ENCODE results near the gene STOX2. TPM values are rescaled to one million over a fixed set of nuclear protein-coding genes. Genes with fewer than 3 reads are reported as not detected.
A peak's percentile ranks its signal among the peaks of the same experiment; 100 is the strongest.

STOX2 gene
- total RNA-seq, 1 donor from 2014 or later, result 9.4 TPM

DNA sequence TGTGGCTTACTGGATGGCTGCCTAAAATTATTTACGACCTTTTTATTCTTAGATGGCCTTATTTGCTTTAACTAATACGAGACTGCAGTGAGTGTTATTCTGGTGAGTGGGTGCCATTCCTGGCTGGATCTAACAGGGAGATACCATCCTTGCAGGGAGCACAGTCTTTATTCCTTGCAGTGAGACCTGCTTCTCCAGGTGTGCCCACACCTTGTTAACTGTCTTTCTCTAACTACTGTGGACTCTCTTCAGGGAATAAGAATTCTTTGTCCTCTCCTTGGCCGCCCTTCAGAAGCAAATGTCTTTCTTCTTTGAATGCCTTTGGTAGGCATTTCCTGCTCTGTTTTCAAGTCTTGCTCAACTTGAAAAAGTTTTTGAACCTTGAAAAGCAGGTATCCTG lies 34.1 kb upstream of the STOX2 start:
- Histone ChIP-seq H3K9me3 (ENCODE audit: control insufficient read depth in 3 of 3, low read length in 3 of 3) (no peaks in the 10 kb centered on the region), H3K9ac (ENCODE audit: low read depth in 1 of 3, low read length in 3 of 3) (no peak overlapping the region), H3K27me3 (ENCODE audit: control insufficient read depth in 3 of 3, insufficient read depth in 3 of 3, low read length in 3 of 3) (no peaks in the 10 kb centered on the region), H3K4me3 (ENCODE audit: low read length in 3 of 3) (no peak overlapping the region), H3K4me1 (ENCODE audit: control insufficient read depth in 3 of 3, insufficient read depth in 3 of 3, low read length in 3 of 3) (peaks cover 0 to 3% (median 0%) of the 10 kb centered on the region in 3 donors), H3K36me3 (ENCODE audit: control insufficient read depth in 3 of 3, insufficient read depth in 3 of 3, low read length in 3 of 3) (no peaks in the 10 kb centered on the region), H3K27ac (ENCODE audit: low read depth, low read length) (no peak overlapping the region)

DNA sequence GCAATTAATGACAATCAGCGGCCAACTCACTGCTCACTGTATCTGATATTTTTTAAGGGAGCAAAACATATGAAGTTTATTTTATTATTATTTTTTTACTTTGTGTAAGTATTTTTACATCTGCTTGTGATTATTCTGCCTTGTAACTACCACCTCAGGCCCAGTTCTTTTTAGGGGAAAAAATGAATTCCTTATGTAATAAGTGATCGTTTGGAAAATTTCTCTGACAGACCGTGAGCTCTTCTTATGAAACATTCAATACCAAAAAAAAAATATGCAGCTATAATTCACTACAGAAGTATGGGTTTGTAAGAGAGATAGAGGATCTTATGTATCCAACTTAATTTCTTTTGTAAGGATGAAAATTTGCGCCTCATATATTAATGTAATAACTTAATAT lies 33.5 kb upstream of the STOX2 start:
- H3K9ac ChIP-seq (ENCODE audit: low read depth in 1 of 3, low read length in 3 of 3), result no peak overlapping the region
- H3K4me3 ChIP-seq (ENCODE audit: low read length in 3 of 3), result no peak overlapping the region
- peaks cover 0 to 5% (median 3%) of the 10 kb centered on the region in 3 donors for H3K4me1 ChIP-seq (ENCODE audit: control insufficient read depth in 3 of 3, insufficient read depth in 3 of 3, low read length in 3 of 3)
- H3K27me3 ChIP-seq (ENCODE audit: control insufficient read depth in 3 of 3, insufficient read depth in 3 of 3, low read length in 3 of 3), result no peaks in the 10 kb centered on the region
- no peak overlapping the region for H3K27ac ChIP-seq (ENCODE audit: low read depth, low read length)
- H3K36me3 ChIP-seq (ENCODE audit: control insufficient read depth in 3 of 3, insufficient read depth in 3 of 3, low read length in 3 of 3), result no peaks in the 10 kb centered on the region
- H3K9me3 ChIP-seq (ENCODE audit: control insufficient read depth in 3 of 3, low read length in 3 of 3), result no peaks in the 10 kb centered on the region

DNA sequence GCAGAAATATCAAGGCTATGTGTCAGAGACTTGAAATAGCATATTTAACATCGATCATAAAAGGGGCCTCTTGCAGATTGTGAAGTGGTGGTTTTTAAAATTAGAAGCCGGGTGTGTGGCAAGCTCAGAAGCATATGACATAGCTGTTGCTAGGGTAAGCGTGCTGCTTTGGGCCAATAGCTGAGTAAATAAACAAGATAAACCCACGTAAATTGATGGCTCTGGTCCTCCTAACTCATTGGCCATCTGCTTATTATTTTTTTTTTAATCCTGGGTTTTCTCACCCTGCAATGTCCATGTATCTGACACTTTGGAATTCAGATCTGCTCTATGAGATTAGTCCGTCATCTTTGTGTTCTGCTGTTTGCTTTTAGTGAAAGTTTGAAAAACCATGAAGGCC lies 32.6 kb upstream of the STOX2 start:
- no peak overlapping the region for H3K27ac ChIP-seq (ENCODE audit: low read depth, low read length)
- no peak overlapping the region for H3K4me3 ChIP-seq (ENCODE audit: low read length in 3 of 3)
- no peaks in the 10 kb centered on the region for H3K9me3 ChIP-seq (ENCODE audit: control insufficient read depth in 3 of 3, low read length in 3 of 3)
- no peak overlapping the region for H3K9ac ChIP-seq (ENCODE audit: low read depth in 1 of 3, low read length in 3 of 3)
- H3K36me3 ChIP-seq (ENCODE audit: control insufficient read depth in 3 of 3, insufficient read depth in 3 of 3, low read length in 3 of 3), result no peaks in the 10 kb centered on the region
- H3K27me3 ChIP-seq (ENCODE audit: control insufficient read depth in 3 of 3, insufficient read depth in 3 of 3, low read length in 3 of 3), result no peaks in the 10 kb centered on the region
- peaks cover 4 to 13% (median 5%) of the 10 kb centered on the region in 3 donors for H3K4me1 ChIP-seq (ENCODE audit: control insufficient read depth in 3 of 3, insufficient read depth in 3 of 3, low read length in 3 of 3)

DNA sequence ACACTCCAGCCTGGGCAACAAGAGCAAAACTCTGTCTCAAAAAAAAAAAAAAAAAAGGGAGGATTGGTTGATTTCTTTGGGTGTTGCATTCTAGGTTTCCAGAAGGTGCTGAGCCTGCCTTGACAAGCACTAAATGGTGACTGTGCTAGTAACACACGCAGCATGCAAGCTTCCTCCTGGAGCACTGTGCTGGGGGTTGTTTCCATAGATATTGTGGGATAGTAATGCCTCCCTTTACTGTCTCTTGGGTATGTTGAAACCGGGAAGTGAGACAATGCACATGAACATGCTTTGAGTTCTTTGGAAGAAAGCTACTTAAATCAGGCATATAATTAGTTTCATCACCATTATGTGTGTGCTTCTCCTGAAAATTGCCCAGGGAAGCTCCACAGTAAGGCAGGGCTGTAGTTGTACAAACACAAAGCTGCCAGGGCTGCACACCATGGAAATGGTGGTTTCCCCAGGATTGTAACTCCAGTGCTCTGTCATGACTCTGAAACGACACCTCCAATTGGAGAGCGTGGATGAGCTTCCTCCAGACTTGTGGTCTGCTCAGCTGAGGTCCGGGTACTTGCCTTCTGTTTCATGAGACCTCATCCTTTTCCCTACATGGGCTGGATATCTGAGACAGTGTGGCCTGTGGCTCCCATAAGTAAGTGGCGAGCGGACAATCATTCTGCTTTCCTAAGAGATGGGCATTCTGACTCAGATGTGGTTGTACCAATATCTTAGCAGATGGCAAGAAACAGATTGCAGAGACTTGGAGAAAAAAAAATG lies 31.5 kb upstream of the STOX2 start:
- no peak overlapping the region for H3K4me3 ChIP-seq (ENCODE audit: low read length in 3 of 3)
- H3K36me3 ChIP-seq (ENCODE audit: control insufficient read depth in 3 of 3, insufficient read depth in 3 of 3, low read length in 3 of 3), result no peaks in the 10 kb centered on the region
- peaks cover 3 to 13% (median 5%) of the 10 kb centered on the region in 3 donors for H3K4me1 ChIP-seq (ENCODE audit: control insufficient read depth in 3 of 3, insufficient read depth in 3 of 3, low read length in 3 of 3)
- no peak overlapping the region for H3K27ac ChIP-seq (ENCODE audit: low read depth, low read length)
- no peaks in the 10 kb centered on the region for H3K27me3 ChIP-seq (ENCODE audit: control insufficient read depth in 3 of 3, insufficient read depth in 3 of 3, low read length in 3 of 3)
- H3K9me3 ChIP-seq (ENCODE audit: control insufficient read depth in 3 of 3, low read length in 3 of 3), result no peaks in the 10 kb centered on the region
- H3K9ac ChIP-seq (ENCODE audit: low read depth in 1 of 3, low read length in 3 of 3), result no peak overlapping the region

DNA sequence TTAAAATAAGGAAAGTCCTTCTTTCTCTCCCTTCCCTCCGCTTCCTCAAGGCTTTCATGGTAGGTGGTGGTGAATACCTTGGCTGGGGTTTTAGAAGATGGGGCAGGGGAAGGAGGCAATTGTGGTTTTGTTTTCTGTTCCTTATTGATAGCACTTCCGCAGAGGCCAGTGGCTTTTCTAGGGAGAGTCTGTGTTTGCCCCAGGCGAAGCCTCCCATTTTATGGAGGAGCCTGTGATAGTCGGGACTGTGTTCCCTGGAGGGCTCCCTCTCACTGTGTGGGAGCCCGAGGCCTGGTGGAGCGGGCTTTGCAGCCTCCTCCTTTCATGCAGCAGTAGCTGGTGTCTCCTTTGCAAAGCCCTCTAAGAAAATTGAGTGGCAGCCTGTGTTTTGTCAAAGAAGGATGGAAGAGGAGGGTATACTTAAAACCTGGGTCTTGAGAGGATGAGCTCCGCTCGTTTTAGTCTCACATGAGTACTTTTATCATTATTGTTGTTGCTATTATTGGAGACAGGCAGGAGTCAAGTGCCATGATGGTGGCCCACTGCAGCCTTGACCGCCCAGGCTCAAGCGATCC lies 29.8 kb upstream of the STOX2 start:
- peaks cover 3 to 13% (median 5%) of the 10 kb centered on the region in 3 donors for H3K4me1 ChIP-seq (ENCODE audit: control insufficient read depth in 3 of 3, insufficient read depth in 3 of 3, low read length in 3 of 3)
- no peaks in the 10 kb centered on the region for H3K36me3 ChIP-seq (ENCODE audit: control insufficient read depth in 3 of 3, insufficient read depth in 3 of 3, low read length in 3 of 3)
- no peak overlapping the region for H3K9ac ChIP-seq (ENCODE audit: low read depth in 1 of 3, low read length in 3 of 3)
- no peaks in the 10 kb centered on the region for H3K27me3 ChIP-seq (ENCODE audit: control insufficient read depth in 3 of 3, insufficient read depth in 3 of 3, low read length in 3 of 3)
- no peak overlapping the region for H3K4me3 ChIP-seq (ENCODE audit: low read length in 3 of 3)
- no peaks in the 10 kb centered on the region for H3K9me3 ChIP-seq (ENCODE audit: control insufficient read depth in 3 of 3, low read length in 3 of 3)
- no peak overlapping the region for H3K27ac ChIP-seq (ENCODE audit: low read depth, low read length)

DNA sequence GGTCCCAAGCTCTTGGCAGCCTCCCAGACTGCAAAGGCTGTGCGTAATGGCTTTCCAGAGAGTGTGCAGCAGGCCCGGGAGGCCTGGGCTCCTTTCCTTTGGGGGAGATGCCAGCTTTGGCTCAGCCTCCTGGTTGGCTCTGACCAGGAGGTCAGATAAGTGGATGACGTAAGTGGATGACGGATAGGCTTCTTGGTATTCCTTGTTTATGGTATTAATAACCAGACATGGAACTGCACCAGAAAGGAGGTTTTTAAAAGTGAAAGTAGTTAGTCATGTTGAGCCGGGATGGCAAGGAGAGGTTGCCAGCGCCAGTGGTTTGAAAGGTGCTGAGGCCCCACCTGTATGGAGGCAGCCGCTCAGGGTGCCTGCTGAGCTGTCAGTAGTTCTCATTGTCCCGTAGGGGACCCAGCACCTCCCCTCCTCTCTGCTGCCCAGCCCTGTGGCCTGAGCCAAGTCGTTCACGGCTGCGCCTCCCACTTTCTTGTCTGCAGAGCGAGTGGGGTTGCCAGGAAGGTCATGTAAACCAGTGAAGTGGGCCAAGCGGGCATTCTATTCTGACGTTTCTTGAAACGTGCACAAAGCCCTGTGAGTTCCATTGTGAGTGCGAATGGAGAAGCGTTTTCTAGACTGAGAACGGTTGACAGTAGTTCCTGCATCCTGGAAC lies 28.7 kb upstream of the STOX2 start:
- no peaks in the 10 kb centered on the region for H3K27me3 ChIP-seq (ENCODE audit: control insufficient read depth in 3 of 3, insufficient read depth in 3 of 3, low read length in 3 of 3)
- H3K9ac ChIP-seq (ENCODE audit: low read depth in 1 of 3, low read length in 3 of 3), result peak overlapping the region; percentile 51 to 80 (median 79)
- no peaks in the 10 kb centered on the region for H3K9me3 ChIP-seq (ENCODE audit: control insufficient read depth in 3 of 3, low read length in 3 of 3)
- H3K27ac ChIP-seq (ENCODE audit: low read depth, low read length), result peak overlapping the region; percentile 33
- peaks cover 3 to 13% (median 5%) of the 10 kb centered on the region in 3 donors for H3K4me1 ChIP-seq (ENCODE audit: control insufficient read depth in 3 of 3, insufficient read depth in 3 of 3, low read length in 3 of 3)
- H3K4me3 ChIP-seq (ENCODE audit: low read length in 3 of 3), result peak overlapping the region; percentile 72 to 83 (median 81)
- no peaks in the 10 kb centered on the region for H3K36me3 ChIP-seq (ENCODE audit: control insufficient read depth in 3 of 3, insufficient read depth in 3 of 3, low read length in 3 of 3)

DNA sequence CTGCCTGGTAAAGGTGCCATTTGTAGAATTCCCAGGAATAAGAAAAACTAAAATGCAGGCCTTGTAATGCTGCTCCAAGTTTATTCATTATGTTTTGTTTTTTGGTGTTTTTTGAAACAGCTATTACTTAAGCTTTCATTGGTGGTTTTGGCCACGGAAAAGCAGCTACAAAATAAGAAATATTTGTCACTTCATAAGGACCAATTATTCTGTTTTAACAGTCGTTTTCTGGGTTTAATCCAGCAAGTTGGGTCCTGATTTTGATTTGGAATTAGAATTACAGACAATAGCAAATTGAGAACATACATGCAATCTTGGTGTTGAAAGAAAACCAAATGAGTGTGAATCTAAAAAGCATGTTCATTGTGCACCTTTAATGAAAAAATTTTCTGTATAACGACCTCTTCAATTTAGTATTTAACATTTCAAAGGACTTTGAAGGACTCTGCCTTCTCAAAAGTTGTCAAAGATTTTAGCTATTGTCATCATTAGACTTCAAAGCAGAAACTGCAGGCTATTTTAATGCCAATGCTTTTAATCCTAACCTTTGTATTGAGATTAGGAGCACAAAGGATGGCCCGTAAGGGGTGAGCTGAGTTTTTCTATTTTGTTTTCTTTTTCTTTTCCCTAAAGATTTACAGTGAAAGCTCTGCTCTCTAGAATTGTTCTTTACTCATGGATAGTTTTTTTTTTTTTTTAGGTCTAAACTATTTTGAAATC lies 26.7 kb upstream of the STOX2 start:
- peaks cover 3 to 13% (median 5%) of the 10 kb centered on the region in 3 donors for H3K4me1 ChIP-seq (ENCODE audit: control insufficient read depth in 3 of 3, insufficient read depth in 3 of 3, low read length in 3 of 3)
- no peaks in the 10 kb centered on the region for H3K9me3 ChIP-seq (ENCODE audit: control insufficient read depth in 3 of 3, low read length in 3 of 3)
- no peaks in the 10 kb centered on the region for H3K36me3 ChIP-seq (ENCODE audit: control insufficient read depth in 3 of 3, insufficient read depth in 3 of 3, low read length in 3 of 3)
- no peak overlapping the region for H3K27ac ChIP-seq (ENCODE audit: low read depth, low read length)
- H3K27me3 ChIP-seq (ENCODE audit: control insufficient read depth in 3 of 3, insufficient read depth in 3 of 3, low read length in 3 of 3), result no peaks in the 10 kb centered on the region
- no peak overlapping the region for H3K9ac ChIP-seq (ENCODE audit: low read depth in 1 of 3, low read length in 3 of 3)
- no peak overlapping the region for H3K4me3 ChIP-seq (ENCODE audit: low read length in 3 of 3)

DNA sequence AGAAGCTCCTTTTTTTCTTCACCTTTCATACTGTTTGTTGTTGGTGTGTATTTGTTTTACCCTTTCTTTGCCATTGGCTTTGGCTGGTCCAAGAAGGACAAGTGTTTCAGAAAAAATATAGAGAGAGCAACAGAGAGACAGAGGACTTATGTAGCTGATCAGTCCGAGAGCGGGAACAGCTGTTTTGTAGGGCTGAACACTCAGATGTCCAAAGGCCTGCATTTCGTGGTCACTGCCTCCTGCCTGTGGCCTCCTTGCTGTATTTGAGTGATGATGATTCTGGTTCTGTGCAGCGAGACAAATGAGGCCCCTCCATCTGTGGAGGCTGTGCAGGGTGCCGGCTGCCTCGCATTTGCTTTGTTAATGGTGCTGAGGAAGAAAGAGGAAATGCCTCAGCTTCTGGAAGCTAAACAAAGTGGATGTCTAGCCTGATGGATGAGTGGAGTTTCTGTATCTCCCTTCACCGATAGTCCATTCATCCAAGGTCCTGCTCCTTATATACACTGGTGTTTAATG lies 19.8 kb upstream of the STOX2 start:
- no peak overlapping the region for H3K4me3 ChIP-seq (ENCODE audit: low read length in 3 of 3)
- H3K36me3 ChIP-seq (ENCODE audit: control insufficient read depth in 3 of 3, insufficient read depth in 3 of 3, low read length in 3 of 3), result no peaks in the 10 kb centered on the region
- no peak overlapping the region for H3K9ac ChIP-seq (ENCODE audit: low read depth in 1 of 3, low read length in 3 of 3)

DNA sequence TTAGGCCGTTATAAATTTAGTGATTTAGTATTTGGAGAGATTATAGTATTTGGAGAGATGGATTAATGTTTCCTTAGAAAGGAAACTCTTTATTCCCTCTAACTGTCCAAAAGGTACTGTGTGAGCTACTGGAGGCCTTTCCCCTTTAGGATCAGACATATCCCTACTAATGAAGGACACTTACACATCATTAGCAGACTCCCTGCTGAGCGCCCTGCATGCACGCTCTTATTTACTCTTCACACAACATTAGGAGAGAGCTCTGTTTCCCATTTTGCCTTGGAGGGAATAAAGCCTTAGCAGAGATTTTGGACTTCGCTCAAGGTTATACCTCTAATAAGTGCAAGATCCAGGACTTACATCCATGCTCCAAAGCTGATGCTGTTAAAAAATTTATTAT lies 17.8 kb upstream of the STOX2 start:
- Histone ChIP-seq H3K27me3 (ENCODE audit: control insufficient read depth in 3 of 3, insufficient read depth in 3 of 3, low read length in 3 of 3) (peaks cover 0 to 4% (median 0%) of the 10 kb centered on the region in 3 donors), H3K36me3 (ENCODE audit: control insufficient read depth in 3 of 3, insufficient read depth in 3 of 3, low read length in 3 of 3) (no peaks in the 10 kb centered on the region), H3K27ac (ENCODE audit: low read depth, low read length) (no peak overlapping the region), H3K4me1 (ENCODE audit: control insufficient read depth in 3 of 3, insufficient read depth in 3 of 3, low read length in 3 of 3) (no peaks in the 10 kb centered on the region), H3K4me3 (ENCODE audit: low read length in 3 of 3) (no peak overlapping the region), H3K9me3 (ENCODE audit: control insufficient read depth in 3 of 3, low read length in 3 of 3) (no peaks in the 10 kb centered on the region), H3K9ac (ENCODE audit: low read depth in 1 of 3, low read length in 3 of 3) (no peak overlapping the region)

More for the DNA sequence above, 19.8 kb upstream of the STOX2 start:
- Histone ChIP-seq H3K27me3 (ENCODE audit: control insufficient read depth in 3 of 3, insufficient read depth in 3 of 3, low read length in 3 of 3) (peaks cover 0 to 4% (median 0%) of the 10 kb centered on the region in 3 donors), H3K27ac (ENCODE audit: low read depth, low read length) (no peak overlapping the region), H3K9me3 (ENCODE audit: control insufficient read depth in 3 of 3, low read length in 3 of 3) (no peaks in the 10 kb centered on the region), H3K4me1 (ENCODE audit: control insufficient read depth in 3 of 3, insufficient read depth in 3 of 3, low read length in 3 of 3) (no peaks in the 10 kb centered on the region)
